Measurements from ENCODE around the gene RPL31. TPM values are rescaled to one million over a fixed set of nuclear protein-coding genes. Genes with fewer than 3 reads are reported as not detected.

Gene RPL31
- total and polyA plus RNA-seq, 2 donors (not counting 1 experiment from before 2014, with no cell fraction given): 1,767 to 2,170 TPM

- no peak overlapping the region for H3K4me2 ChIP-seq (replicated peaks; ENCODE audit: low read depth, low read length, poor library complexity, severe bottlenecking)
- 96% methylated on average over 2 of the region's 5 CpGs for WGBS (ENCODE audit: insufficient coverage)
- no peaks in the 10 kb centered on the region for H3K4me1 ChIP-seq (ENCODE audit: control insufficient read depth in 2 of 2, insufficient read depth in 2 of 2, low read length in 2 of 2)
- no peak for DNase-seq
- no peaks in the 10 kb centered on the region for H3K9me3 Mint-ChIP-seq (ENCODE audit: insufficient read depth)
- no peaks in the 10 kb centered on the region for H3K79me2 ChIP-seq (ENCODE audit: control insufficient read depth, insufficient read depth, low read length)
- intact Hi-C loops (cut with micrococcal nuclease): no loop called here
- no peak overlapping the region for H3K27ac Mint-ChIP-seq
- H3K36me3 ChIP-seq (replicated peaks in 1 of 2; ENCODE audit: control extremely low read depth in 1 of 2, control insufficient read depth in 1 of 2, extremely low read depth in 1 of 2, insufficient read depth in 2 of 2, low read length in 1 of 2): no peaks in the 10 kb centered on the region
- ChIA-PET POLR2A (no interaction called here), CTCF (no interaction called here)
- H3K27me3 ChIP-seq (replicated peaks in 1 of 4; ENCODE audit: control extremely low read depth in 1 of 4, control insufficient read depth in 3 of 4, insufficient read depth in 4 of 4, low read length in 3 of 4): no peaks in the 10 kb centered on the region
- ATAC-seq (ENCODE audit: low read depth): no peak
- no peak overlapping the region for H3K9ac ChIP-seq (ENCODE audit: low read length)
- H3K4me3 ChIP-seq (ENCODE audit: control extremely low read depth in 1 of 5, extremely low read depth in 1 of 5, insufficient read depth in 1 of 5, low read depth in 2 of 5, low read length in 4 of 5): no peak overlapping the region
- H3K27me3 Mint-ChIP-seq: peaks cover 14% of the 10 kb centered on the region
- no peak overlapping the region for H3K4me3 Mint-ChIP-seq
- H3K27ac ChIP-seq (ENCODE audit: low read length in 2 of 2): no peak overlapping the region
- TF ChIP-seq EZH2 (IDR thresholded peaks at IDR 0.05; ENCODE audit: borderline replicate concordance, insufficient read depth, low read depth, low read length, poor library complexity, severe bottlenecking): no peak
- no peak for TF ChIP-seq CTCF (IDR thresholded peaks at IDR 0.05)
- H4K20me1 ChIP-seq (ENCODE audit: control insufficient read depth, insufficient read depth, low read length, poor library complexity, severe bottlenecking): no peaks in the 10 kb centered on the region
- no peaks in the 10 kb centered on the region for H3K4me1 Mint-ChIP-seq
- no peak overlapping the region for H2AFZ ChIP-seq (ENCODE audit: insufficient read depth, low read depth, low read length, poor library complexity, severe bottlenecking)
- H3K9me3 ChIP-seq (ENCODE audit: control extremely low read depth in 1 of 3, control insufficient read depth in 2 of 3, insufficient read depth in 1 of 3, low read length in 2 of 3): no peaks in the 10 kb centered on the region
Measured at GRCh38 chr2:100965596-100965995, 36.5 kb upstream of the RPL31 start.

GRCh38 chr2:100967716-100968115, 34.4 kb upstream of the RPL31 start:
- Mint-ChIP-seq H3K4me1 (no peaks in the 10 kb centered on the region), H3K27ac (no peak overlapping the region), H3K4me3 (no peak overlapping the region), H3K9me3 (ENCODE audit: insufficient read depth) (no peaks in the 10 kb centered on the region), H3K27me3 (peaks cover 26% of the 10 kb centered on the region)
- Histone ChIP-seq H2AFZ (ENCODE audit: insufficient read depth, low read depth, low read length, poor library complexity, severe bottlenecking) (no peak overlapping the region), H3K36me3 (replicated peaks in 1 of 2; ENCODE audit: control extremely low read depth in 1 of 2, control insufficient read depth in 1 of 2, extremely low read depth in 1 of 2, insufficient read depth in 2 of 2, low read length in 1 of 2) (no peaks in the 10 kb centered on the region), H3K9ac (ENCODE audit: low read length) (no peak overlapping the region), H3K4me1 (ENCODE audit: control insufficient read depth in 2 of 2, insufficient read depth in 2 of 2, low read length in 2 of 2) (no peaks in the 10 kb centered on the region), H3K4me3 (ENCODE audit: control extremely low read depth in 1 of 5, extremely low read depth in 1 of 5, insufficient read depth in 1 of 5, low read depth in 2 of 5, low read length in 4 of 5) (no peak overlapping the region), H4K20me1 (ENCODE audit: control insufficient read depth, insufficient read depth, low read length, poor library complexity, severe bottlenecking) (no peaks in the 10 kb centered on the region), H3K27me3 (replicated peaks in 1 of 4; ENCODE audit: control extremely low read depth in 1 of 4, control insufficient read depth in 3 of 4, insufficient read depth in 4 of 4, low read length in 3 of 4) (peaks cover 0 to 3% (median 0%) of the 10 kb centered on the region in 4 experiments), H3K27ac (ENCODE audit: low read length in 2 of 2) (no peak overlapping the region), H3K4me2 (replicated peaks; ENCODE audit: low read depth, low read length, poor library complexity, severe bottlenecking) (no peak overlapping the region), H3K9me3 (ENCODE audit: control extremely low read depth in 1 of 3, control insufficient read depth in 2 of 3, insufficient read depth in 1 of 3, low read length in 2 of 3) (no peaks in the 10 kb centered on the region), H3K79me2 (ENCODE audit: control insufficient read depth, insufficient read depth, low read length) (no peaks in the 10 kb centered on the region)
- POLR2A ChIA-PET: no interaction called here
- ATAC-seq (ENCODE audit: low read depth) (no peak), DNase-seq (no peak)
- intact Hi-C loops (cut with micrococcal nuclease): no loop called here
- 97% methylated on average over 6 of the region's 8 CpGs for WGBS (ENCODE audit: insufficient coverage)
- TF ChIP-seq CTCF (IDR thresholded peaks at IDR 0.05) (no peak), EZH2 (IDR thresholded peaks at IDR 0.05; ENCODE audit: borderline replicate concordance, insufficient read depth, low read depth, low read length, poor library complexity, severe bottlenecking) (no peak)
- CTCF ChIA-PET: no interaction called here
